Endothelial cell of umbilical vein (primary cell): ENCODE measurements around the gene HOMER1. TPM values are rescaled to one million over a fixed set of nuclear protein-coding genes. Genes with fewer than 3 reads are reported as not detected.

Experiments
- BruUV-seq: library from RNA; stranded (reverse); fragments of 400-500 nt; replicated peaks from 2 replicates; lab custom pipeline; 2021; lab: Mats Ljungman, UMichigan
- CTCF ChIA-PET: fragments of 300-600, 350-600 bp; sonication (Branson Sonifier 250); formaldehyde crosslinking; loops from one replicate; lab custom pipeline; 2021; ENCODE audit warnings: antibody characterized with exemption, inconsistent platforms; lab: Charles Lee
- POLR2A ChIA-PET: fragments of 300-600, 350-600 bp; sonication (Branson Sonifier 250); formaldehyde crosslinking; loops from one replicate; lab custom pipeline; 2021; ENCODE audit warnings: antibody characterized with exemption, inconsistent platforms; lab: Charles Lee
- DNase-seq: peaks from one replicate; pipeline ENCODE4 v3.0.0-alpha.2; 2011; ENCODE audit warnings: low read depth, low spot score
- FAIRE-seq: peaks from 2 replicates; lab custom pipeline; 2011; peaks lifted over from hg19 to GRCh38; lab: Jason Lieb, UNC
- H2AFZ ChIP-seq: 2 replicates; pipeline ENCODE4 v1.6.0; 2012; ENCODE audit warnings: low read depth, low read length, control low read depth, inconsistent platforms
- H3K27ac ChIP-seq: 2 replicates; pipeline ENCODE4 v1.5.1; 2011; ENCODE audit warnings: low read depth, mild to moderate bottlenecking, control low read depth, low read length, moderate library complexity; ENCODE audit not compliant: insufficient read depth
- H3K27me3 ChIP-seq, 2 experiments: 2 replicates each; pipeline versions ENCODE4 v1.6.0 to v1.6.1; 2011; ENCODE audit warnings: low read length in 2 of 2, mixed read lengths in 1 of 2; ENCODE audit not compliant: control insufficient read depth in 2 of 2, insufficient read depth in 2 of 2
- H3K36me3 ChIP-seq, 2 experiments: 2 replicates in 1 of 2; 3 replicates in 1 of 2; pipeline ENCODE4 v1.5.1; 2011; ENCODE audit warnings: low read length in 2 of 2, mild to moderate bottlenecking in 1 of 2, moderate library complexity in 1 of 2; ENCODE audit not compliant: control insufficient read depth in 2 of 2, insufficient read depth in 2 of 2; ENCODE audit errors: extremely low read depth in 1 of 2
- H3K4me1 ChIP-seq: 3 replicates; pipeline ENCODE4 v1.5.1; 2011; ENCODE audit warnings: mild to moderate bottlenecking, low read length; ENCODE audit not compliant: control insufficient read depth, insufficient read depth; ENCODE audit errors: extremely low read depth
- H3K4me2 ChIP-seq: 2 replicates; pipeline ENCODE4 v1.6.1; 2011; ENCODE audit warnings: low read length, control low read depth, mixed read lengths; ENCODE audit not compliant: insufficient read depth
- H3K4me3 ChIP-seq, 3 experiments: fragments of 200-600 bp in 1 of 3; sonication (generic), shearing (Covaris generic) in 1 of 3; replicated peaks in 1 of 3; 2 replicates each; pipeline ENCODE4 v1.5.1; 2011 to 2016; ENCODE audit warnings: control low read depth in 3 of 3, low read length in 3 of 3, mild to moderate bottlenecking in 2 of 3, inconsistent platforms in 1 of 3, low read depth in 1 of 3, moderate library complexity in 1 of 3; ENCODE audit not compliant: insufficient read depth in 1 of 3
- H3K79me2 ChIP-seq: 2 replicates; pipeline ENCODE4 v1.6.0; 2012; ENCODE audit warnings: low read length, inconsistent platforms; ENCODE audit not compliant: control insufficient read depth, insufficient read depth
- H3K9ac ChIP-seq: replicated peaks from 2 replicates; pipeline ENCODE3; 2011; ENCODE audit warnings: low read length, control low read depth; ENCODE audit not compliant: insufficient read depth; ENCODE audit errors: extremely low read depth
- H3K9me1 ChIP-seq: replicated peaks from 3 replicates; pipeline ENCODE4 v1.6.0; 2011; ENCODE audit warnings: mild to moderate bottlenecking, low read length; ENCODE audit not compliant: control insufficient read depth, insufficient read depth; ENCODE audit errors: extremely low read depth
- H3K9me3 ChIP-seq: replicated peaks from 2 replicates; pipeline ENCODE4 v1.5.1; 2012; ENCODE audit warnings: low read length, inconsistent platforms; ENCODE audit not compliant: control insufficient read depth, insufficient read depth
- H4K20me1 ChIP-seq: replicated peaks from 2 replicates; pipeline ENCODE3; 2011; ENCODE audit warnings: mild to moderate bottlenecking, low read length; ENCODE audit not compliant: control insufficient read depth, insufficient read depth; ENCODE audit errors: extremely low read depth
- CTCF ChIP-seq, 2 donors: IDR thresholded peaks; 1 replicate in 1 of 2; 2 replicates in 1 of 2; pipeline ENCODE4 v1.5.1; 2011; ENCODE audit warnings: low read length in 2 of 2, mild to moderate bottlenecking in 2 of 2, moderate library complexity in 2 of 2, control low read depth in 1 of 2, inconsistent platforms in 1 of 2, low read depth in 1 of 2; ENCODE audit not compliant: insufficient read depth in 1 of 2; ENCODE audit errors: extremely low read depth in 1 of 2
- EZH2 ChIP-seq: IDR thresholded peaks from 2 replicates; pipeline ENCODE4 v1.6.1; 2012; ENCODE audit warnings: borderline replicate concordance, low read depth, mild to moderate bottlenecking, moderate library complexity, low read length, inconsistent platforms; ENCODE audit not compliant: severe bottlenecking
- FOS ChIP-seq: IDR thresholded peaks from 2 replicates; pipeline ENCODE4 v1.6.1; 2011; ENCODE audit warnings: mild to moderate bottlenecking, low read length, moderate library complexity, borderline replicate concordance; ENCODE audit not compliant: insufficient read depth
- GATA2 ChIP-seq: IDR thresholded peaks from 2 replicates; pipeline ENCODE4 v1.7.0; 2011; ENCODE audit warnings: low read depth, mild to moderate bottlenecking, moderate library complexity, mixed read lengths, low read length; ENCODE audit not compliant: insufficient read length, insufficient read depth
- JUN ChIP-seq: IDR thresholded peaks from 2 replicates; pipeline ENCODE4 v1.6.1; 2011; ENCODE audit warnings: borderline replicate concordance, low read depth; ENCODE audit not compliant: insufficient read length, insufficient read depth
- MAX ChIP-seq: IDR thresholded peaks from 2 replicates; pipeline ENCODE4 v1.6.1; 2011; ENCODE audit not compliant: insufficient read depth, insufficient read length
- MYC ChIP-seq: IDR thresholded peaks from one replicate; pipeline ENCODE4 v1.6.1; 2011; ENCODE audit warnings: mild to moderate bottlenecking, low read depth, low read length
- POLR2A ChIP-seq: IDR thresholded peaks from 2 replicates; pipeline ENCODE4 v1.6.1; 2012; ENCODE audit warnings: low read depth, mild to moderate bottlenecking, control low read depth, low read length
- POLR2AphosphoS5 ChIP-seq: IDR thresholded peaks from 2 replicates; pipeline ENCODE4 v1.6.1; 2012; ENCODE audit warnings: low read depth, mild to moderate bottlenecking, control low read depth, low read length, moderate library complexity; ENCODE audit not compliant: insufficient read depth
- dilution Hi-C: fragments of 300-500 bp; cut with MboI; formaldehyde crosslinking; loops from one replicate; pipeline ENCODE4 v1.15.0; 2019; ENCODE audit warnings: low sequenced_read_pairs; ENCODE audit not compliant: extremely low pct_ligation_motif_present
- intact Hi-C: fragments of 100-400 bp; cut with micrococcal nuclease; formaldehyde crosslinking; loops from one replicate; pipeline ENCODE4 v1.10.0; 2022
- polyA plus RNA-seq, 4 experiments: library from polyadenylated mRNA; depleted of rRNA in 3 of 4; stranded (reverse) in 3 of 4; unstranded in 1 of 4; fragments of >200 nt; gene quantifications; 2 replicates each; pipeline versions ENCODE4 v1.2.1 to v1.2.3, GENCODE V29; 2011 to 2012; ENCODE audit warnings: missing spikeins in 1 of 4
- total RNA-seq: library from RNA; stranded (reverse); gene quantifications from 2 replicates; pipeline ENCODE4 v1.2.3, GENCODE V29; 2021

Gene HOMER1
- total and polyA plus RNA-seq, 2 donors (not counting 3 experiments of a cell fraction or from before 2014, with no cell fraction given) = 0.57 to 3.9 TPM

- intact Hi-C loops = no loop called here
- Histone ChIP-seq H3K9me1 (no peaks in the 10 kb centered on the region), H3K4me3 (no peak overlapping the region), H4K20me1 (no peaks in the 10 kb centered on the region), H3K27me3 (no peaks in the 10 kb centered on the region), H3K79me2 (no peaks in the 10 kb centered on the region), H3K4me2 (no peak overlapping the region), H3K36me3 (no peaks in the 10 kb centered on the region), H3K4me1 (no peaks in the 10 kb centered on the region), H3K9me3 (no peaks in the 10 kb centered on the region), H2AFZ (no peak overlapping the region), H3K27ac (no peak overlapping the region), H3K9ac (no peak overlapping the region)
- TF ChIP-seq POLR2AphosphoS5 (no peak), JUN (no peak), MAX (no peak), MYC (no peak), GATA2 (no peak), POLR2A (no peak), CTCF (IDR thresholded peaks at IDR 0.05; ENCODE audit: extremely low read depth in 1 of 2, insufficient read depth in 1 of 2, low read depth in 1 of 2, low read length in 2 of 2) (no peak), FOS (no peak), EZH2 (no peak)
- DNase-seq = no peak
- BruUV-seq = no TSS peak
- no peak for FAIRE-seq
- ChIA-PET POLR2A (no interaction called here), CTCF (interaction anchor here (1.0 to 1.3 kb wide), 2 partner anchors 201 to 309 kb away, joined by 3 to 4 read pairs; no protein-coding TSS in a partner anchor)
- dilution Hi-C loops = no loop called here
Observed at GRCh38 chr5:79333852-79334557, 179.9 kb downstream of the HOMER1 start.
